Embryonic facial prominence (tissue), 1 donor: ENCODE results near the gene TERT.
"Not testable (repeated sequence)": the region's sequence is repeated elsewhere in the genome, so short reads cannot be mapped to it uniquely, and the experiment has no call there.

Experiments used
- DNase-seq: peaks from one replicate; pipeline ENCODE4 v3.0.0-alpha.2; 2016; ENCODE audit errors: extremely low spot score

TERT gene

GRCh38 chr5:1330847-1331831 is 36.3 kb upstream of the TERT start:
- no peak for DNase-seq

GRCh38 chr5:1330146-1330846 is 35.4 kb upstream of the TERT start:
- no peak for DNase-seq

GRCh38 chr5:1329111-1329579 is 34.3 kb upstream of the TERT start:
- DNase-seq, result no peak

- DNase-seq, result not testable (repeated sequence)
Measured at GRCh38 chr5:1328237-1329110, 33.6 kb upstream of the TERT start.

- DNase-seq, result not testable (repeated sequence)
Measured at GRCh38 chr5:1326901-1327756, 32.3 kb upstream of the TERT start.

GRCh38 chr5:1326532-1326875 is 31.6 kb upstream of the TERT start:
- DNase-seq, result not testable (repeated sequence)

- DNase-seq, result no peak
Measured at GRCh38 chr5:1325870-1326531, 31.1 kb upstream of the TERT start.

- no peak for DNase-seq
Measured at GRCh38 chr5:1325191-1325741, 30.4 kb upstream of the TERT start.

- no peak for DNase-seq
Measured at GRCh38 chr5:1324719-1325190, 29.9 kb upstream of the TERT start.

GRCh38 chr5:1324301-1324700 is 29.4 kb upstream of the TERT start:
- no peak for DNase-seq

GRCh38 chr5:1323803-1324173 is 28.9 kb upstream of the TERT start:
- no peak for DNase-seq

GRCh38 chr5:1322955-1323802 is 28.3 kb upstream of the TERT start:
- no peak for DNase-seq

- no peak for DNase-seq
Measured at GRCh38 chr5:1322036-1322900, 27.4 kb upstream of the TERT start.

- DNase-seq, result no peak
Measured at GRCh38 chr5:1321576-1321975, 26.7 kb upstream of the TERT start.

GRCh38 chr5:1320436-1321344 is 25.8 kb upstream of the TERT start:
- DNase-seq, result no peak

GRCh38 chr5:1319436-1320256 is 24.8 kb upstream of the TERT start:
- DNase-seq, result no peak
